HG03025 (cell line): ENCODE results near the gene CROCC2.

ENCODE experiments used
- ATAC-seq: cut with Tn5 transposase; IDR thresholded peaks from one replicate; pipeline ENCODE4 v1.9.1; 2021; ENCODE audit warnings: mild to moderate bottlenecking, moderate library complexity; ENCODE audit not compliant: unreplicated experiment, low FRiP score

The CROCC2 gene

GRCh38 chr2:240953426-240954410, 47.6 kb downstream of the CROCC2 start:
- ATAC-seq, result no peak

GRCh38 chr2:240954436-240955305, 48.5 kb downstream of the CROCC2 start:
- ATAC-seq, result no peak

- ATAC-seq, result no peak
These were observed 49.4 kb downstream of the CROCC2 start for GRCh38 chr2:240955306-240956170.

- no peak for ATAC-seq
These were observed 50.2 kb downstream of the CROCC2 start for GRCh38 chr2:240956171-240956934.

GRCh38 chr2:240956935-240957655, 51.0 kb downstream of the CROCC2 start:
- ATAC-seq, result no peak

- no peak for ATAC-seq
These were observed 51.7 kb downstream of the CROCC2 start for GRCh38 chr2:240957656-240958365.

GRCh38 chr2:240958366-240959213, 52.5 kb downstream of the CROCC2 start:
- no peak for ATAC-seq

GRCh38 chr2:240959214-240959940, 53.2 kb downstream of the CROCC2 start:
- no peak for ATAC-seq

GRCh38 chr2:240959941-240960308, 53.8 kb downstream of the CROCC2 start:
- no peak for ATAC-seq

- ATAC-seq, result no peak
These were observed 54.3 kb downstream of the CROCC2 start for GRCh38 chr2:240960309-240960970.

- ATAC-seq, result no peak
These were observed 55.1 kb downstream of the CROCC2 start for GRCh38 chr2:240960971-240961876.

GRCh38 chr2:240961910-240962299, 55.8 kb downstream of the CROCC2 start:
- no peak for ATAC-seq

- no peak for ATAC-seq
These were observed 56.3 kb downstream of the CROCC2 start for GRCh38 chr2:240962300-240963064.

- ATAC-seq, result no peak
These were observed 57.1 kb downstream of the CROCC2 start for GRCh38 chr2:240963065-240963867.
